Lower leg skin (tissue), 3 donors: ENCODE results near the gene FAIM2.

ENCODE experiments used
- CTCF ChIP-seq, 3 donors: fragments of 450-650 bp; IDR thresholded peaks; one replicate each; pipeline ENCODE4 v1.5.1; 2016; ENCODE audit warnings: antibody characterized with exemption in 3 of 3, mild to moderate bottlenecking in 3 of 3, moderate library complexity in 2 of 3
- POLR2A ChIP-seq, 2 donors: fragments of 450-650 bp; IDR thresholded peaks; one replicate each; pipeline ENCODE4 v1.6.1; 2016 to 2017; ENCODE audit warnings: antibody characterized with exemption in 2 of 2, mild to moderate bottlenecking in 1 of 2, moderate library complexity in 1 of 2

DNA sequence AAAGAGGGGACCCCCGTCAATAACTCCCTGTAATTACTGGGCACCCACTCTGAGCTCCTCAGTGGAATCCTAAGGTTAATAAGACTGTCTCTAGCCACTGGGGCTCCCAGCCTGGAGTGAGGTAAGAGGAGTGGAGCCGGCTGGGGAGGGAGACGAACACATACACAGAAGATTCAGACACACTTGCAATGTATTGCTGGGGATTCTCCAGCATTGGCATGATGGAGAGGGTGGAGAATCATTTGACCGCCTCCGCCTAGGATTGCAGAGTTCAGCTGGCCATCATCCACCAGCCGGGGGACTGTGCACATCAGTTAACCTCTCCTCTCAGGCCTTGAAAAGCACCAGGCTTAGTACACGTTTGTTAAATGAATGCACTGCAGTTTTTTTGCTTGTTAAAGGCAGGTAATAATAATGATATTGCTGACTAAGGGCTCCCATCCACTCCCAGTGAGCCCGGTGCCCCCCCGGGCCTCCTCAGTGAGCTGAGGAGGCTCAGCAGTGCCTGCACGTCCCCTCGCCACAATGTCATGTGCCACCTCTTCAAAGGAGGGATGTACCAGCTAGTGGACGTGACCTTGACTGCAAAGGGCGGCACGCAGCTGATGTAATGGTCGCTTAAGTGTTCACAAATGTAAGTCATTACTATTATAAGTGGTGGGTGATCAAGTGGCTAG lies 20.3 kb upstream of the FAIM2 start:
- TF ChIP-seq CTCF (IDR thresholded peaks at IDR 0.05), result no peak
- no peak for TF ChIP-seq POLR2A (IDR thresholded peaks at IDR 0.05)
